HepG2 (cell line): ENCODE measurements around the gene SNX18.

Experiments used
- ATF2 ChIP-seq: sonication (generic); formaldehyde crosslinking; IDR thresholded peaks from 2 replicates; pipeline ENCODE4 v1.4.0; 2020; ENCODE audit warnings: missing genetic modification reagents
- CREB1 ChIP-seq, 2 experiments: fragments of 450-650 bp in 1 of 2; IDR thresholded peaks; 2 replicates each; pipeline ENCODE4 v1.6.1; 2016 to 2017; ENCODE audit warnings: control low read depth in 1 of 2, mild to moderate bottlenecking in 1 of 2, missing compliant biosample characterization in 1 of 2, missing genetic modification characterization in 1 of 2
- CTCF ChIP-seq: sonication (generic); formaldehyde crosslinking; IDR thresholded peaks from 2 replicates; pipeline ENCODE4 v1.5.0; 2020; ENCODE audit warnings: mild to moderate bottlenecking, missing genetic modification reagents, moderate library complexity
- FOXJ3 ChIP-seq: sonication (generic); formaldehyde crosslinking; IDR thresholded peaks from 2 replicates; pipeline ENCODE4 v1.4.0; 2020; ENCODE audit warnings: missing genetic modification reagents, mild to moderate bottlenecking, borderline replicate concordance
- HMGXB4 ChIP-seq, 2 experiments: sonication (generic) in 1 of 2; formaldehyde crosslinking in 1 of 2; IDR thresholded peaks; 2 replicates each; pipeline versions ENCODE4 v1.4.0 to v1.6.1; 2018 to 2020; ENCODE audit warnings: missing genetic modification reagents in 2 of 2, borderline replicate concordance in 1 of 2, low read depth in 1 of 2, mild to moderate bottlenecking in 1 of 2, missing biosample characterization in 1 of 2
- HNRNPL ChIP-seq: fragments of 200-400 bp; formaldehyde crosslinking; IDR thresholded peaks from 2 replicates; pipeline ENCODE4 v1.6.1; 2017; ENCODE audit warnings: mild to moderate bottlenecking, low read depth, low read length
- JUND ChIP-seq: sonication (generic); formaldehyde crosslinking; IDR thresholded peaks from 2 replicates; pipeline ENCODE4 v1.8.0; 2022; ENCODE audit warnings: mild to moderate bottlenecking, missing genetic modification reagents
- MATR3 ChIP-seq: sonication (generic); formaldehyde crosslinking; IDR thresholded peaks from 2 replicates; pipeline ENCODE4 v1.4.0; 2020; ENCODE audit warnings: missing genetic modification reagents
- PATZ1 ChIP-seq: sonication (generic); formaldehyde crosslinking; IDR thresholded peaks from 2 replicates; pipeline ENCODE4 v1.4.0; 2020; ENCODE audit warnings: missing genetic modification reagents
- ZBTB1 ChIP-seq: sonication (generic); formaldehyde crosslinking; IDR thresholded peaks from 2 replicates; pipeline ENCODE4 v1.4.0; 2020; ENCODE audit warnings: missing genetic modification reagents, borderline replicate concordance
- ZFP36L2 ChIP-seq: sonication (generic); formaldehyde crosslinking; IDR thresholded peaks from 2 replicates; pipeline ENCODE4 v1.4.0; 2020; ENCODE audit warnings: missing genetic modification reagents
- ZNF253 ChIP-seq: sonication (generic); formaldehyde crosslinking; IDR thresholded peaks from 2 replicates; pipeline ENCODE4 v1.8.0; 2022; ENCODE audit warnings: mild to moderate bottlenecking, missing genetic modification reagents, borderline replicate concordance
- ZNF431 ChIP-seq: sonication (generic); formaldehyde crosslinking; IDR thresholded peaks from 2 replicates; pipeline ENCODE4 v1.9.0; 2022; ENCODE audit warnings: missing genetic modification reagents, low read depth, mild to moderate bottlenecking, borderline replicate concordance
- ZSCAN5A ChIP-seq: sonication (generic); formaldehyde crosslinking; IDR thresholded peaks from 2 replicates; pipeline ENCODE4 v1.8.0; 2022; ENCODE audit warnings: mild to moderate bottlenecking, missing genetic modification reagents, borderline replicate concordance

- TF ChIP-seq CTCF (CRISPR knock-in tag) (no peak), HMGXB4 (CRISPR knock-in tag; IDR thresholded peaks at IDR 0.05; ENCODE audit: borderline replicate concordance in 1 of 2, low read depth in 1 of 2) (no peak), MATR3 (no peak), ZSCAN5A (CRISPR knock-in tag) (no peak), ZNF253 (CRISPR knock-in tag) (no peak), HNRNPL (no peak), FOXJ3 (CRISPR knock-in tag) (no peak), ZFP36L2 (CRISPR knock-in tag) (no peak), ATF2 (CRISPR knock-in tag) (no peak), PATZ1 (CRISPR knock-in tag) (no peak), CREB1 (IDR thresholded peaks at IDR 0.05) (no peak), CREB1 (CRISPR knock-in tag; IDR thresholded peaks at IDR 0.05) (no peak), ZNF431 (CRISPR knock-in tag) (no peak), ZBTB1 (no peak), JUND (no peak)
These were observed 30.2 kb downstream of the SNX18 start for GRCh38 chr5:54547711-54548250.
